ENCODE data around the gene CALML4. TPM values are rescaled to one million over a fixed set of nuclear protein-coding genes. Genes with fewer than 3 reads are reported as not detected.

CALML4 gene
- total RNA-seq, 2 donors from 2014 or later, result 3.3 to 12.7 TPM

DNA sequence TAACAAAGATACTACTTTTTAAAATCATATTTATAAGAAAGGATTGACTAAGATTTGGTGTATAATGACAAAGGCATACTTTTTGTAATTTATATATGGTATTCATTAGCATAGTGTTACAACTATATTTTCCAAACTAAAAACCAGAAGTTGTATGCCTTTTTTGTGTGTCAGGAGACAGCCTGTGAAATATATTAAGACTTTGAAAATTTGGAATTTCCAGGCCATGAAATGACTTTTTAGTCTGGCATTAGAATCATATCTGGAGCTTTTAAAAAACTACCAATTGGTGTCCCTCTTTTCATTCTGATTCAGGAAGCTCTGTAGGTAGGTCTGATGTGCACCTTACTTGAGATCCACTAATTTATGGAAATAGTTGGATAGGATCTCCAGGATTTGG lies 41.9 kb downstream of the CALML4 start:
- DNase-seq (no peak), ATAC-seq (no peak)
- no peak overlapping the region for H3K27ac ChIP-seq
- no peak overlapping the region for H3K4me3 ChIP-seq
- peaks cover 4% of the 10 kb centered on the region for H3K4me1 ChIP-seq
- no peaks in the 10 kb centered on the region for H3K9me3 ChIP-seq
- intact Hi-C loops (cut with DNase I), result no loop called here
- TF ChIP-seq, protein P1, sequence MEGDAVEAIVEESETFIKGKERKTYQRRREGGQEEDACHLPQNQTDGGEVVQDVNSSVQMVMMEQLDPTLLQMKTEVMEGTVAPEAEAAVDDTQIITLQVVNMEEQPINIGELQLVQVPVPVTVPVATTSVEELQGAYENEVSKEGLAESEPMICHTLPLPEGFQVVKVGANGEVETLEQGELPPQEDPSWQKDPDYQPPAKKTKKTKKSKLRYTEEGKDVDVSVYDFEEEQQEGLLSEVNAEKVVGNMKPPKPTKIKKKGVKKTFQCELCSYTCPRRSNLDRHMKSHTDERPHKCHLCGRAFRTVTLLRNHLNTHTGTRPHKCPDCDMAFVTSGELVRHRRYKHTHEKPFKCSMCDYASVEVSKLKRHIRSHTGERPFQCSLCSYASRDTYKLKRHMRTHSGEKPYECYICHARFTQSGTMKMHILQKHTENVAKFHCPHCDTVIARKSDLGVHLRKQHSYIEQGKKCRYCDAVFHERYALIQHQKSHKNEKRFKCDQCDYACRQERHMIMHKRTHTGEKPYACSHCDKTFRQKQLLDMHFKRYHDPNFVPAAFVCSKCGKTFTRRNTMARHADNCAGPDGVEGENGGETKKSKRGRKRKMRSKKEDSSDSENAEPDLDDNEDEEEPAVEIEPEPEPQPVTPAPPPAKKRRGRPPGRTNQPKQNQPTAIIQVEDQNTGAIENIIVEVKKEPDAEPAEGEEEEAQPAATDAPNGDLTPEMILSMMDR (IDR thresholded peaks at IDR 0.05), result no peak
- no peak for TF ChIP-seq POLR2A (IDR thresholded peaks at IDR 0.05)
- H3K27me3 ChIP-seq, result no peaks in the 10 kb centered on the region
- H3K36me3 ChIP-seq (replicated peaks in 1 of 2; ENCODE audit: insufficient read depth in 1 of 2, low read depth in 2 of 2), result peaks cover 0 to 9% of the 10 kb centered on the region in 2 donors

DNA sequence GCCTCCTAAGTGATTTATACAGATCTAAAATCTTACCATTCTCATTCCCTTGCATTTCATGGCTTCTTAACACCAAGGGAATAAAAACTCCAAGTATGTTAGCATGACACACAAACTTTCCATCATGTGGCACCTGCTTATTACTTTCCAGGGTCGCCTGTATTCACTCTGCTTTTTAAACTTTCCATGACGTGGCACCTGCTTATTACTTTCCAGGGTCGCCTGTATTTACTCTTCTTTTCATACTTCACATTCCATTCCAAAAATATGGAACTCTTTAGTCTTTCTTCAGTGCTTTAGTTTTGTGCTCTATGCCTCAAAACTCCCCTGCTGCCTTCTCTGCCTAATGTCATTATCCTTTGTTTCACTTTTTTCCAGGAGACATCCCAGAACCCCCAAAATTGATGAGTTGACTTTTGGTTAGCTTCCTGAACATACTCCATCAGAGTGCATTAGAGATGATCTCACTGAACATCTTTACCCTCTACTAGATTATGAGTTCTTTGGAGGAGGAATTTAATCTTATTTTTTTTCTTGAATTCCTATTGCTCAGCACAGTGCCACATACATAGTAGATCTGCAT lies 47.0 kb downstream of the CALML4 start:
- Histone ChIP-seq H3K4me1 (peaks cover 18% of the 10 kb centered on the region), H3K4me3 (no peak overlapping the region), H3K9me3 (no peaks in the 10 kb centered on the region), H3K27ac (peak overlapping the region in 2 of 4 donors; percentile 28 to 55), H3K36me3 (replicated peaks in 1 of 2; ENCODE audit: insufficient read depth in 1 of 2, low read depth in 2 of 2) (peaks cover 0 to 9% of the 10 kb centered on the region in 2 donors), H3K27me3 (no peaks in the 10 kb centered on the region)
- ATAC-seq (peak; percentile 52), DNase-seq (peak in 1 of 4 donors; percentile 6)
- intact Hi-C loops (cut with DNase I), result no loop called here
- WGBS, 2 donors, result 20 to 31% methylated on average over 3 of the region's 3 CpGs
- no peak for TF ChIP-seq POLR2A (IDR thresholded peaks at IDR 0.05)
- TF ChIP-seq, protein P1 (IDR thresholded peaks at IDR 0.05), result no peak

DNA sequence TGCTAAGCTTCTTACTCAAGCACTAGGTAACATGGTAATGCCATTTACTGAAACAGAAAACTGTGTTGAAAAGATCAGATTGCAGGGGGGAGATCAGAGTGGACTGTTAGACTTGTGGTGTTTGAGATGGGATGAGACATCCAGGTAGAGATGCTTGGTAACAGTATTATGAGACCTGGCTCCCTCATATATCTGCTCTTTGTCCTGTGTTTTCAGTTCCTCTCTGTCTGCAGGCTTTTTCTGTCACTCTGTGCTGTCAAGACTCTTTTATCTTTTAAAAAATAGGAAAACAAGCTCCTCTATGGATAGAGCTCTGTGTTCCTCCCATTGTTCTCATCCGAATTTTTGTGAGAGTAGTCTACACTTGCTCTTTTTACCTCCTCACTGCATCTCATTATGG lies 48.1 kb downstream of the CALML4 start:
- no peak for DNase-seq
- TF ChIP-seq POLR2A (IDR thresholded peaks at IDR 0.05), result no peak
- TF ChIP-seq, protein P1 (IDR thresholded peaks at IDR 0.05), result no peak
- Histone ChIP-seq H3K4me1 (peaks cover 18% of the 10 kb centered on the region), H3K27me3 (no peaks in the 10 kb centered on the region), H3K27ac (peak overlapping the region in 1 of 4 donors; percentile 55), H3K36me3 (replicated peaks in 1 of 2; ENCODE audit: insufficient read depth in 1 of 2, low read depth in 2 of 2) (peaks cover 0 to 9% of the 10 kb centered on the region in 2 donors), H3K9me3 (no peaks in the 10 kb centered on the region), H3K4me3 (no peak overlapping the region)
- 0 to 67% methylated on average over 1 of the region's 1 CpG for WGBS, 2 donors
- ATAC-seq, result no peak
- intact Hi-C loops (cut with DNase I), result no loop called here

DNA sequence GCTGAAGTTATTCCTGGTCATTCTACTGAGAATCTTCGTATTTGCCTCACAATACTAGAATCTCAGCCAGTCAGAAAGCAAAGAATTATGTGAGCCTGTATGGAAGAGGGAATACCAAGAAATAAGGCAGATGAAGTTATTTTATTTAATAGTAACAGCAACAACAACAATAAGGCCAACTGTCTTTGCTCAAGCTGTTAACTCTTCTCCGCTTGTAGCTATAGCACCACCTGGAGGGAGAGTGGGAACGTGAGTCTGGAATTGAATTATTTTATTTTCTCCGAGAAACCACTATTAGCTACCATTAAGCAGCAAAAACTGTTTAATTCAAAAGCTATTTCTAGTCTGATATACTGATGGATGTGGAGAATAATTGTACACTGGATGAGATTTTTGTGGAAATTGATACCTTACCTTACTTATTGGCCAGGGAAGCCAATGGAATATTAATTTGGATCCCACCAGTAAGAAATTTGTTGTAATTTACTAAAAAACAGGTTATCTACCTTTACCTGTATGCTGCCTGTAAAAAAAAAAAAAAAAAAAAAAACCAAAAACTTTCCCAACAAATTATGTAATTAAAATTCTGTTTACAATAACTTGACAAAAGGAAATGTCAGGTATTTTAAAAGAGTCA lies 50.1 kb downstream of the CALML4 start:
- TF ChIP-seq, protein P1 (IDR thresholded peaks at IDR 0.05), result peak; percentile 34 to 90 (median 83)
- TF ChIP-seq POLR2A (IDR thresholded peaks at IDR 0.05), result no peak
- H3K27ac ChIP-seq, result no peak overlapping the region
- DNase-seq (peak; percentile 43 to 65 (median 61)), ATAC-seq (no peak)
- intact Hi-C loops (cut with DNase I), result loop anchor here (5.0 kb wide), 1 partner anchor 293 kb away; no protein-coding TSS in a partner anchor
- H3K4me1 ChIP-seq, result peaks cover 18% of the 10 kb centered on the region
- H3K36me3 ChIP-seq (replicated peaks in 1 of 2; ENCODE audit: insufficient read depth in 1 of 2, low read depth in 2 of 2), result no peaks in the 10 kb centered on the region
- no peaks in the 10 kb centered on the region for H3K9me3 ChIP-seq
- WGBS, 2 donors, result 22 to 28% methylated on average over 4 of the region's 4 CpGs
- no peaks in the 10 kb centered on the region for H3K27me3 ChIP-seq
- no peak overlapping the region for H3K4me3 ChIP-seq

All from body of pancreas (tissue), 4 donors.